GM19455 (cell line): ENCODE results near the gene EGLN1.
"Not testable (repeated sequence)": the region's sequence is repeated elsewhere in the genome, so short reads cannot be mapped to it uniquely, and the experiment has no call there.

Experiments
- ATAC-seq: cut with Tn5 transposase; IDR thresholded peaks from one replicate; pipeline ENCODE4 v1.9.1; 2021; ENCODE audit not compliant: unreplicated experiment

The EGLN1 gene

GRCh38 chr1:231369282-231369681 lies 52.8 kb downstream of the EGLN1 start:
- no peak for ATAC-seq

DNA sequence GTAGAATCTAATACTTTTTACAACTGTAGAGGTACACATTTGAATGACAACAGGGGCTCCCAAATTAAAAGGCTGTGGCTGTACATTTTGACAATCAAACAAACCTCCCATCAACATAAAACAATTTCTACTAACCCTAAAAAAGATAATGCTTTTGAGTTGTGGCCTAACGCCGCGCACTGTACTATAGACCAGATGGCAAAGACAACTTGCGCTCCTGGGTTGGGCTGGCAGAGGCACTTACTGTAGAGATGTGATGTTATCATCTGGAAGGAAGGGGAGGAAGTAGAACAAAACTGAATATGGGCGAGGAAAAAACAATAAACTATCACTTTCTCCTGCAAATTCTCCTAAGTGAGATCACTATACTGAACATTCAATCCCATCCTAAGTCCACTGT lies 57.9 kb downstream of the EGLN1 start:
- ATAC-seq, result no peak

DNA sequence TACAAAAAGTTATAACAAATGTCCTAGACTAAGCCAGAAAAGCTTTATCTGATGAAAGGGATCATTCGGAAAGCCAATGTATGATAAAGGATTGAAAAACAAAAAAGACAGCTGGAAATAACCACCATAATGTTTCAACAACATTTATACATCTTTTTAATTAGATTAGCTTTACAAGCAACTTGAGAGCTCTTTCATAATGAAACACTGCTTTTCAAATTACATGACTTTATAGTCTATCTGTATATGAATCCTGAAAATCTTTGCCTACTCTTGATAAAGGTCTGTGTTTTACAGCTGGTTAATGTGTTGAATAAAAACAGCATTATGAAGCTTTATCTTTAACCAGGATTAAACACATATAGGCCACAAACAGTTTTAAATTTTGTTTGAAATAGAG lies 58.5 kb downstream of the EGLN1 start:
- ATAC-seq, result no peak

DNA sequence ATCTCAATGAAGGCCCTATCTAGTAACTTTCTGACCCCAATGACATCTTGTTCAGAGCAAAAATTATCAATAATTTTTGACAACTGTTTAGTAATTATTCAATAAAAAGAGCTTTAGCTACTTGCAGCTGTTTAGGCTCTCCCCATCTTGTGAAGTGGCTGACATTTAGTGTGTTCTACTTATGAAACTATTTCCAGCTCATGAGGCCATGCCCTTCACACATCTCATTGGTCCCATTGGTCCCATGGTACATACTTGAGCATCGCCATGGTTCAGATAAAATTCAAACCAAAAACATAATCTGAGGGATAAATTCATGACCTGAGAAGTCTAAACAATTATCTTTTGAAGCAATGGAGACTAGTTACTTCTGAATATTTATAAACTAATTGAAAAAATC lies 59.8 kb downstream of the EGLN1 start:
- no peak for ATAC-seq

DNA sequence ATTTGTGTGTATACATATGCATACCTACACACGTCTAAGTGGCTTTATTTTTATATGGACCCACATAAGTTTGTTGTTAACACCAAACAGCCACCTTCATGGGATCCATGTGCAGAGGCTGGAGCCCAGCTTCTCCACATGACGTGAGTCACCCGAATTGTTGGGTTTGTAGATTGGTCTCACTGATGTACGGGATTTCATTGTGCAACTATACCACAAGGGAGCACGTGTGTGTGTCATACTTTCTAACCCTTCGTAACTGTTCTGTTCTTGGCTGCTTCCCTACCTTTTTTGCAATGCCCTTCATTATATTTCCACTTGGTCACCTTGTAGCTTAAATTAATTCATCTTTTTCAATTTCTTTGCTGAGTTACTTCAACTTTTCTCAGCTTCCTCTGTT lies 63.0 kb downstream of the EGLN1 start:
- no peak for ATAC-seq

DNA sequence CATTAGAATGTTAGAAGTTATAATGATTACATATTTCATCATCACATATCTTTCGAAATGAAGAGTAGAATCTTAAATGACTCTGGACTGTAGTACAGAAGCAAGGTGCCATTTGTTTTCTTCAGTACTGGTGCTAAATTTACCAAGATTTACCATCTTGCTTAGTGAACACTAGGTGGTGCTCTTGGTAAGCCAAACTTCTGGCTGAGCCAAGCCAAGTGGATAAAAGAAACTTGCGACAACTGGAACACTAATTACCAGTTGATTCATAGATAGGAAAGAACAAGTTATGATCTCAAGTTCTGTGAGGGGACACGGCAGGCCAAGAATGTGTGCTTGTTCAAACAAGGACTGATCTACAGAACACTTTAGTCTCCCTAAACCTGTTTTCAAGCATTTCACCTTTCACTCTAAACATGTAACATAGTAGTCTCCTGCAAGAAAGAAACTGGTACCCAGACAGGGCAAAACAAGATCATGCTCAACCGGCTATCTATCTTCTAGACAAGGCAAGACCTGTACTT lies 64.2 kb downstream of the EGLN1 start:
- ATAC-seq, result peak; percentile 76

- ATAC-seq, result no peak
These were observed 64.8 kb downstream of the EGLN1 start for GRCh38 chr1:231357187-231357772.

GRCh38 chr1:231355171-231355570 lies 66.9 kb downstream of the EGLN1 start:
- no peak for ATAC-seq

GRCh38 chr1:231354330-231355020 lies 67.6 kb downstream of the EGLN1 start:
- no peak for ATAC-seq

DNA sequence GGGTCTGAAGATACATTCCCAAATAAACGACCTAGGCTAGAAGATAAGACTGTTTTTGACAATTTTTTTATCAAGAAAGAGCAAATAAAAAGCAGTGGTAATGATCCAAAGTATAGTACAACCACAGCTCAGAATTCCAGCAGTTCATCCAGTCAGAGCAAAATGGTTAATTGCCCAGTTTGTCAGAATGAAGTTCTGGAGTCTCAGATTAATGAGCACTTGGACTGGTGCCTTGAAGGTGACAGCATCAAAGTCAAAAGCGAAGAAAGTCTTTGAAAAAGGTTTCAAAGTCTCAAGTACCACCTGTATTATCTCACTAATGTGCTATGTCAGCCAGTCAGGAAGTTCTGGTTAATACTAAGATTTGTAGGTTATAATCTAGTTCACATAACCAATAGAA lies 69.0 kb downstream of the EGLN1 start:
- no peak for ATAC-seq

DNA sequence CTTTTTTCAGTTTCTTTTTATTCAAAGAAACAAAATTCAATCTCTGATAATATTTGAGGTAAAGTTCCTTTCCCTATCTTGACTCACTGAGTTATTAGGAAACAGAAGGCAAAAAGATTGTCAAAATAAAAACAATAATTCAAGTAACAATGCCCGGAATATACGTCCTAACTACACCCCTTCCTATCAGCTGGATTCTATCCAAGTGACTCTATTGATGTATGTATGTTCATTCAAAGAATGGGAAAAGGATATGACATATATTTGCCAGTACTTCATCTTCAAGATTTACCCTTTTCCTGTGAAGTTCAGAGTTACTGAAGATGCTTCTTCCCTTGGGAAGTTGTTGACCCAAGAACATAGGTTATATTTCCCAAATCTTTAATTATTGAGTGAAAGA lies 70.3 kb downstream of the EGLN1 start:
- no peak for ATAC-seq

DNA sequence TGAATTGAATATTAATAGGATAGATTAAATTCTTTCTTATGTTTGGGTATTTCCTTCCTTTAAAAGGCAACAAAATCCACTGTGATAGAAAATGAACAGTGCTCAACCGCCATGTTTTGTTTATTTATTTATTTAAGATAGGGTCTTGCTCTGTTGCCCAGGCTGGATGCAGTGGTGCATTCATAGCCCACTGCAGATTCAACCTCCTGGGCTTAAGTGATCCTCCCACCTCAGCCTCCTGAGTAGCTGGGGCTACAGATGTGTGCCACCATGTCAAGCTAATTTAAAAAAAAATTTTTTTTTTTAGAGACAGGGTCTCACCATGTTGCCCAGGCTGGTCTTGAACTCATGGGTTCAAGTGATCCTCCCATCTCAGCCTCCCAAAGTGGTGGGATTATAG lies 73.2 kb downstream of the EGLN1 start:
- not testable (repeated sequence) for ATAC-seq

DNA sequence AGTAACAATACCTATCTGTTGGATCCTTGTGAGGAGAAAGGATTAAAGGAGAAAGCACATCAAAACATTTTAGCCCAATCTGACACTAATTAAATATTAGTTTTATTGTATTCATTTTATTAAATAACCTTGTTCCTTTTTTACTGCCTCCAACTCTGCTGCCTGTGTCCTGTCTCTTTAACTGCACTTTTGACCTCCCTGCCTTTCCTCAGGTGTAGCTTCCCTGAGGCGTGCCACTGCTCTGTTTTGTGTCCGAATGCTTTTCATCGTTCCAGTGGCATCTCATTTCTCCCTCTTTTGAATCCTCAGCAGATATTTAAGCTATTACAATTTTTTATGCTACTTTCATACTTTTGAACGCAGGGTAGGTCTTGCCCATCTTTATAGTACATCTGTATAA lies 73.6 kb downstream of the EGLN1 start:
- ATAC-seq, result no peak

GRCh38 chr1:231347961-231348360 lies 74.1 kb downstream of the EGLN1 start:
- ATAC-seq, result no peak

GRCh38 chr1:231340328-231341013 lies 81.6 kb downstream of the EGLN1 start:
- no peak for ATAC-seq

GRCh38 chr1:231338270-231339128 lies 83.6 kb downstream of the EGLN1 start, which contains the start of gene SPRTN:
TSS of gene SPRTN (plus strand) at chr1:231338293. CDS start at chr1:231338384, 91 bp downstream.
- peak; percentile 10 for ATAC-seq

- ATAC-seq, result peak; percentile 66
These were observed 84.4 kb downstream of the EGLN1 start, which contains the start of gene EXOC8 for GRCh38 chr1:231337472-231338269. TSS of gene EXOC8 (minus strand) at chr1:231337852. CDS start at chr1:231337745, 107 bp downstream.

- peak; percentile 29 for ATAC-seq
These were observed 85.0 kb downstream of the EGLN1 start for GRCh38 chr1:231337043-231337471.

DNA sequence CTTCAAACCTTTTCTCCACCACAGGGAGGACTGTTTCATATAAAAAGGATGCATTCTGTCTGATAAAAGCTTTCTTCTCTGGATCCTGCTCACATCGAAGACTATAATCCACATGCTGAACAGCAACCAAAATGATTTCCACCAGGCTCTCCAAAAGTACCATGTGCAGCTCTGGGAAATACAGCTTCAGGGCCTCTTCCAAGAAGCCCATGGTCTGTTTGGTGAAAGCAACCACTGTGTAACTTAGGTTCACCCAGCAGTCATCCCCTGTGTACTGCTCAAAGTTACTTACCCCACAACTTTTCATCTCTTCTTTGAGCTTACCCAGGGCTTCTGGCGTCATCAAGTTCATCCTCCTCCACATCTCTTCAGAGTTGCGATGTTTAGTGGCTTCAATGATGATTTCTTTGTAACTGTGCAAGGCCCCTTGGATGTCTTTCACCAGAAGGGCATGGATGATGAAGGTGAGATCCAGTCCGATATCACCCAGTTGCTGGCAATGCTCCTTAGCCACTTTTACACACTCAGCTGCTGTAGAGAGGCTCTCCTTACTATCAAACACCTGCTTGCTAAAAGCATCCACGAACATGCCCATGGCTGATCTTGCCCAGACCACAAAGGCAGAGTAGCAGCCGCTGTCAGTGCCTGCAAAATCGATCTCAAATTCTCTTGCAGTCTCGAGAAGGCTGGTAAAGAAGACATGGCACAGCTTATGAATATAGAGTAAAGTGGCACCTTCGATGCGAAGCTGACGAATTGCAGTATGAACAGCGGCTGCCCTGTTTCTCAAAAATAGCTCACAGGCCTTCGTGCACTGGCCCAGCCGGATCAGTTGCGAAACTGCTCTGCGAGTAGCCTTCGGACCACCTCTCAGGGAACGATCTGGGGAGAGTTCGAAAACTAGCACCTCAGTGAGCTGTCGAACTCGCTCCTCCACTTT lies 86.2 kb downstream of the EGLN1 start:
- no peak for ATAC-seq
